BJ (cell line): Measurements from ENCODE around the gene TMX1. TPM values are rescaled to one million over a fixed set of nuclear protein-coding genes. Genes with fewer than 3 reads are reported as not detected.
"Not testable (repeated sequence)": the region's sequence is repeated elsewhere in the genome, so short reads cannot be mapped to it uniquely, and the experiment has no call there.

Experiments used
- CTCF ChIA-PET: fragments of 350-600 bp; formaldehyde crosslinking; extraction: SDS; loops from one replicate; lab custom pipeline; 2021; ENCODE audit warnings: antibody characterized with exemption, inconsistent platforms; lab: Yijun Ruan, JAX
- POLR2A ChIA-PET: fragments of 300-600 bp; sonication (Branson Sonifier 250); formaldehyde crosslinking; extraction: SDS; loops from one replicate; lab custom pipeline; 2021; ENCODE audit warnings: antibody characterized with exemption; lab: Charles Lee
- DNase-seq: peaks from one replicate; pipeline ENCODE4 v3.0.0-alpha.2; 2011; ENCODE audit warnings: low read depth
- H3K27me3 ChIP-seq: 2 replicates; pipeline ENCODE4 v1.6.0; 2011; ENCODE audit warnings: low read length; ENCODE audit not compliant: control insufficient read depth, insufficient read depth
- H3K36me3 ChIP-seq: 2 replicates; pipeline ENCODE4 v1.5.1; 2011; ENCODE audit warnings: low read length; ENCODE audit not compliant: control insufficient read depth, insufficient read depth
- H3K4me3 ChIP-seq: 2 replicates; pipeline ENCODE4 v1.5.1; 2011; ENCODE audit warnings: low read depth, mild to moderate bottlenecking, control low read depth, low read length
- CTCF ChIP-seq: IDR thresholded peaks from 2 replicates; pipeline ENCODE4 v1.5.1; 2011; ENCODE audit warnings: low read depth, mild to moderate bottlenecking, control low read depth, inconsistent platforms, low read length, moderate library complexity; ENCODE audit not compliant: insufficient read depth
- polyA plus RNA-seq: library from polyadenylated mRNA; depleted of rRNA; stranded (reverse); fragments of >200 nt; gene quantifications from 2 replicates; pipeline ENCODE4 v1.2.3, GENCODE V29; 2011

TMX1 gene
- polyA plus RNA-seq, 1 experiment, result 10.4 TPM

- DNase-seq, result no peak
- Histone ChIP-seq H3K4me3 (no peak overlapping the region), H3K27me3 (peaks cover 13% of the 10 kb centered on the region), H3K36me3 (no peaks in the 10 kb centered on the region)
- ChIA-PET CTCF (no interaction called here), POLR2A (no interaction called here)
- no peak for TF ChIP-seq CTCF
These were observed 29.5 kb upstream of the TMX1 start for GRCh38 chr14:51210594-51210993.

- POLR2A ChIA-PET, result no interaction called here
These were observed 28.9 kb upstream of the TMX1 start for GRCh38 chr14:51211149-51211548.

GRCh38 chr14:51216602-51217001 is 23.4 kb upstream of the TMX1 start:
- H3K27me3 ChIP-seq, result 0 out of 2 replicates have a peak, but pooled peaks cover 2% of the 10 kb centered on the region
- TF ChIP-seq CTCF, result no peak
- no peak for DNase-seq
- POLR2A ChIA-PET, result no interaction called here
- CTCF ChIA-PET, result no interaction called here
- H3K36me3 ChIP-seq, result no peaks in the 10 kb centered on the region
- H3K4me3 ChIP-seq, result no peak overlapping the region

More at GRCh38 chr14:51211149-51211548, 28.9 kb upstream of the TMX1 start:
- no peak overlapping the region for H3K4me3 ChIP-seq
- H3K36me3 ChIP-seq, result no peaks in the 10 kb centered on the region
- H3K27me3 ChIP-seq, result peaks cover 11% of the 10 kb centered on the region
- no peak for DNase-seq
- TF ChIP-seq CTCF, result no peak
- CTCF ChIA-PET, result no interaction called here

GRCh38 chr14:51219473-51220448 is 20.3 kb upstream of the TMX1 start:
- Histone ChIP-seq H3K4me3 (no peak overlapping the region), H3K36me3 (no peaks in the 10 kb centered on the region), H3K27me3 (no peaks in the 10 kb centered on the region)
- no peak for DNase-seq
- CTCF ChIA-PET, result interaction anchor here (0.6 to 2.8 kb wide), 8 partner anchors 9 to 560 kb away, joined by 3 to 21 read pairs (median 4); no protein-coding TSS in a partner anchor
- TF ChIP-seq CTCF, result peak; percentile 68
- POLR2A ChIA-PET, result no interaction called here

GRCh38 chr14:51223463-51223862 is 16.6 kb upstream of the TMX1 start:
- H3K27me3 ChIP-seq, DNase-seq, CTCF ChIA-PET, H3K36me3 ChIP-seq, POLR2A ChIA-PET, H3K4me3 ChIP-seq: not testable (repeated sequence)
